ENCODE results near the gene TMEM120B.

TMEM120B gene

GRCh38 chr12:121814429-121815119 is 102.0 kb downstream of the TMEM120B start:
- in situ Hi-C loops (cut with MboI; ENCODE audit: low sequenced_read_pairs): no loop called here

DNA sequence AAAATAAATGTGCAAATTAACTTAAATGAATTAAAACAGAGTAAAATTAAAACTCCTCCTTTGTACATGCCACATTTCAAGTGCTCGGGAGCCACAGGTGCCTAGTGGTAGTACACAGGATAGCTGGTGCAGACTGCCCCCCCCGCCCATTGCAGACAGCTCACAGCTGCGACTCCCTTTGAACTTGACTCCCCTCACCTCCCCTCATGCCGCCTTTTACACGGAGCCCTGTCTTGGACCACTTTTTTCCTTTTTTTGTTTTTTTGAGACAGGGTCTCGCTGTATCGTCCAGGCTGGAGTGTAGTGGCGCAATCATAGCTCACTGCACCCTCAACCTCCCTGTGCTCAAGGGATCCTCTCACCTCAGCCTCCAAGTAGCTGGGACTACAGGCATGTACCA is 102.7 kb downstream of the TMEM120B start:
- in situ Hi-C loops (cut with MboI; ENCODE audit: low sequenced_read_pairs): no loop called here

GRCh38 chr12:121816925-121817647 is 104.5 kb downstream of the TMEM120B start:
- in situ Hi-C loops (cut with MboI; ENCODE audit: low sequenced_read_pairs): no loop called here

- in situ Hi-C loops (cut with MboI; ENCODE audit: low sequenced_read_pairs): no loop called here
These were observed 105.1 kb downstream of the TMEM120B start for GRCh38 chr12:121817648-121818043.

DNA sequence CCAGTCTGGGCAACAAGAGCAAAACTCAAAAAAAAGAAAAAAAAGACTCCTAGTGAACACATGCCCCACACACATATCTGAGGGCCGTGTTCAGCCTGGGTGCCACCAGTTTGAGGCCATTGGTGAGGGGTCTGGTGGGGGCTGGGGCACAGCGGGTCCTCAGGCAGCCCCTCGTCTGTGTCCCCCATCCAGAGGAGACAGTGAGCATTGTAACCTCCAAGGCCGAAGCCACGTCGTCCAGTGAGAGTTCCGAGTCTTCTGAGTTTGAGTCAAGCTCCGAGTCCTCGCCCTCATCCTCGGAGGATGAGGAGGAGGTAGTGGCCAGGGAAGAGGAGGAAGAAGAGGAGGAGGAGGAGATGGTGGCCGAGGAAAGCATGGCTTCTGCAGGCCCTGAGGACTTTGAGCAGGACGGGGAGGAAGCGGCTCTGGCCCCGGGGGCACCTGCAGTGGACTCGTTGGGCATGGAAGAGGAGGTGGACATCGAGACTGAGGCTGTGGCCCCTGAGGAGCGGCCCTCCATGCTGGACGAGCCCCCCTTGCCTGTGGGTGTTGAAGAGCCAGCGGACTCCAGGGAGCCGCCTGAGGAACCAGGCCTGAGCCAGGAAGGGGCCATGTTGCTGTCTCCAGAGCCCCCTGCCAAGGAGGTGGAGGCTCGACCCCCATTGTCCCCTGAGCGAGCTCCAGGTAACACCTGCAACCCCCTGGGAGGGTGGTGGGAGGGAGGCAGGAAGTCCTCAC is 106.8 kb downstream of the TMEM120B start:
- in situ Hi-C loops (cut with MboI; ENCODE audit: low sequenced_read_pairs): no loop called here

- in situ Hi-C loops (cut with MboI; ENCODE audit: low sequenced_read_pairs): no loop called here
These were observed 107.5 kb downstream of the TMEM120B start for GRCh38 chr12:121820056-121820455.

- in situ Hi-C loops (cut with MboI; ENCODE audit: low sequenced_read_pairs): no loop called here
These were observed 110.0 kb downstream of the TMEM120B start for GRCh38 chr12:121822393-121823100.

DNA sequence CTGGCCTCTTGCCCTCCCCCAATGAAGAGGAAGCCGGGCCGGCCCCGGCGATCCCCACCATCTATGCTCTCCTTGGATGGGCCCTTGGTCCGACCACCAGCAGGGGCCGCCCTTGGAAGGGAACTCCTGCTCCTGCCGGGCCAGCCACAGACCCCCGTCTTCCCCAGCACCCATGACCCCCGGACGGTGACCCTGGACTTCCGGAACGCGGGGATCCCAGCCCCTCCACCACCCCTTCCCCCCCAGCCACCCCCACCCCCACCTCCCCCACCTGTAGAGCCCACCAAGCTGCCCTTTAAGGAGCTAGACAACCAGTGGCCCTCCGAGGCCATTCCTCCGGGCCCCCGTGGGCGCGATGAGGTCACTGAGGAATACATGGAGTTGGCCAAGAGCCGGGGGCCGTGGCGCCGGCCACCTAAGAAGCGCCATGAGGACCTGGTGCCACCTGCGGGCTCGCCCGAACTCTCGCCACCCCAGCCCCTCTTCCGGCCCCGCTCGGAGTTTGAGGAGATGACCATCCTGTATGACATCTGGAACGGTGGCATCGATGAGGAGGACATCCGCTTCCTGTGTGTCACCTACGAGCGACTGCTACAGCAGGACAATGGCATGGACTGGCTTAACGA is 110.7 kb downstream of the TMEM120B start:
- in situ Hi-C loops (cut with MboI; ENCODE audit: low sequenced_read_pairs): no loop called here

DNA sequence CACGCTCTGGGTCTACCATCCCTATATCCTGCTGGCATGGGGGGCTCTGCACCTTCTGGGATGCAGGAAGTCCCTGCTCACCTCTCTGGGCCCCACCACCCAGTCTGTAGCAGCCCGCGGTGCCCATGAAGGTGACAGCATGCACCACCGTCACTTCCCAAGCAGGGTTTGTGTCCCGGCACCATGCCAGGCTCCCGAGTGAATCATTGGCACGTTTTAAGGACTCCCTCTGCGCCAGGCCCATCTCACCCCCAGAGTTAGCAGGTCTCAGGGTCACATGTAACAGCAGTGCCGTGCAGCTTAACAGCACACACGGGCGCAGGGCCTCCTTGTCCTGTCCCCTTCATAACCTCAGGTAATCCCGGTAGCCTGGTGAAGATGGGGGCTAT is 111.2 kb downstream of the TMEM120B start:
- in situ Hi-C loops (cut with MboI; ENCODE audit: low sequenced_read_pairs): no loop called here

- in situ Hi-C loops (cut with MboI; ENCODE audit: low sequenced_read_pairs): no loop called here
These were observed 112.5 kb downstream of the TMEM120B start for GRCh38 chr12:121825041-121825523.

DNA sequence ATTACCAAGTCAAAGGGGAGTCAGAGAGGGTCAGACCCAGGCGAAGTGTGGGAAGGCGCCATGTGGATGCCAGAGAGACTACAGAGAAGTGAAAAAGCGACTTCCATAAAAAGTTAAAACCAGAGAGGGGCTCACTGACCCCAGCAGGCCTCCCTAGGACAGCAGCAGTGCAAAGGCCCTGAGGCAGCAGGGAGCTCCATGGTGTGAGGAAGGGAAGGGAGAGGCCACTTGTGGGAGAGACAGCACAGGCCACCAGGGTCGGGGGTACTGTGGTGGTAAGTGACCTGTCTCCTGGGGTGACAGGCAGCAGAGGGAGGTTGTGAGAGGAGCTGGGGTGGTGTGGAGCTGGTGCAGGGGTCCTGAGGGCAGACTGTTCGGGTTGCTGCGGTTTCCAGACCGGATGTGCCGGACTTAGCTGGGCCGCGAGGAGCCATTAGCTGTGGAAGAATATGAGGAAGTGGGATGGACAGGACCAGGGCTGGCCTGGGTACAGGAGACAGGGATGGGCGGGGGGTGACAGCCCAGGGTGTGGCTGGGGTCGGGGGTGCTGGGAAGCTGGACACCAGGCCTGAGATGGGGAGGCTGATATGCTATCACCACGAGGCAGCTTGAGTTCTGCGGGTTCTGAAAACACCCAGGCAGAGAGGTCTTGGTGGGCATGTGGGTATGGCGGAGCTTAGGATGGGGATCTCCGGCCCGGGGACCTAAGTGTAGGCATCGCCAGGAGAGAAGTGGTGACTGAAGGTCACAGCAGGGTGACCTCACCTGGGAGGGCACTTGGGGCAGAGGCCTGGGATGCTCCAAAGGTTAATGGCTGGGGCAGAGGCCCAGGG is 114.0 kb downstream of the TMEM120B start:
- in situ Hi-C loops (cut with MboI; ENCODE audit: low sequenced_read_pairs): no loop called here

- in situ Hi-C loops (cut with MboI; ENCODE audit: low sequenced_read_pairs): no loop called here
These were observed 115.0 kb downstream of the TMEM120B start for GRCh38 chr12:121827351-121828099.

GRCh38 chr12:121828306-121828705 is 115.8 kb downstream of the TMEM120B start:
- in situ Hi-C loops (cut with MboI; ENCODE audit: low sequenced_read_pairs): no loop called here

DNA sequence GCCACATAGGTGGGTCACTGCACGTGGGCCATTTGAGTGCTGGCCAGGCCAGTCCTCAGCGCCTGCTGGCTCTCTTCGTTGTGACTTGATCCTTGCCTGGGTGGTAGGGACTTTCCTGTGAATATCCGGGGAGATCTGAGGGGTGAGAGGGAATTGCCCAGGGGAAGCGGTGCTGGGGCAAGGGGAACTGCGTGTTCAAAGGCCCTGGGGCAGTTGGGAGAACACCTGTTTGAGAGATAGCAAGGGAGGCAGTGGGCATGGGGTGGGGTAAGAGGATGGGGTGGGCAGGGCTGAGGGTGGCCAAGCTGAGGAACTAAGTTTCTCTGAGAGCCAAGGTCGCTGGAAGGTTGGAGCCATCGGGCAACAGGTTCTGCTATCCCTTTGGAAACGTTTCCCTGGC is 116.3 kb downstream of the TMEM120B start:
- in situ Hi-C loops (cut with MboI; ENCODE audit: low sequenced_read_pairs): no loop called here

GRCh38 chr12:121829250-121829918 is 116.8 kb downstream of the TMEM120B start:
- in situ Hi-C loops (cut with MboI; ENCODE audit: low sequenced_read_pairs): no loop called here

- in situ Hi-C loops (cut with MboI; ENCODE audit: low sequenced_read_pairs): no loop called here
These were observed 117.6 kb downstream of the TMEM120B start for GRCh38 chr12:121830134-121830533.

DNA sequence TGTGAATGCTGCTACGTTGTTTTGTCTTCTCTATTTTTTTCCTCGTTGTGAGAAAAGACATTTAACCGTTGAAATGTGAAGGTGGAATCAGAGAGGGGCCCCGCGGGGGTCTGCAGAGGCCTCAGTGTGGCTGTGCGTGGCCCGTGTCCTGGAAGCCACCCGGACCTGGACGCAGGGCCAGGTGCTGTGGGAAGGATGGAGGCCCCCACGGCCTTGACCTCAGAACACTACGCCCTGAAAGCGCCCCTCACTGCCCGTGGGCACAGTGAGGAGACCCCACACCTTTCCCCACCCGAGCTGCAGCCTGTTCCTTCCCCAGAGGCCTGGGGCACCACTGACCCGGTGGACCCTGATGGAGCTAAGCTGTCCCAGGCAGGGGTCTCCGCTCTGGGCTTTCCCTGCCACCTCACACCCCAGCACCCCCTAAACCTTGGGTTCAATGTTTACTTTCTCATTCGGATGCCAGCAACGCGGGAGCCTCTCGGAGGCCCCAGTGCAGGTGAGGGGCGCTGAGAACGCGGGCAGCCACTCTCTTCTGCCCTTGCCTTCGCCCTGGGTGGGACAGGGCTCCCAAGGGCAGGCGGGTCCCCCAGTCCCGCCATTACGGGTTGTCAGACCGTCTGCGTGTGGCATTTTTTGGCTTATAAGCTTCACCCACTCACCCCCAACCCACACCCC is 118.2 kb downstream of the TMEM120B start:
- in situ Hi-C loops (cut with MboI; ENCODE audit: low sequenced_read_pairs): no loop called here

Measured in hTERT RPE-1 (cell line).